ENCODE data around the gene WNK2. TPM values are rescaled to one million over a fixed set of nuclear protein-coding genes. Genes with fewer than 3 reads are reported as not detected.
A peak's percentile ranks its signal among the peaks of the same experiment; 100 is the strongest.

The WNK2 gene
- total RNA-seq, 1 experiment from 2014 or later: not detected

DNA sequence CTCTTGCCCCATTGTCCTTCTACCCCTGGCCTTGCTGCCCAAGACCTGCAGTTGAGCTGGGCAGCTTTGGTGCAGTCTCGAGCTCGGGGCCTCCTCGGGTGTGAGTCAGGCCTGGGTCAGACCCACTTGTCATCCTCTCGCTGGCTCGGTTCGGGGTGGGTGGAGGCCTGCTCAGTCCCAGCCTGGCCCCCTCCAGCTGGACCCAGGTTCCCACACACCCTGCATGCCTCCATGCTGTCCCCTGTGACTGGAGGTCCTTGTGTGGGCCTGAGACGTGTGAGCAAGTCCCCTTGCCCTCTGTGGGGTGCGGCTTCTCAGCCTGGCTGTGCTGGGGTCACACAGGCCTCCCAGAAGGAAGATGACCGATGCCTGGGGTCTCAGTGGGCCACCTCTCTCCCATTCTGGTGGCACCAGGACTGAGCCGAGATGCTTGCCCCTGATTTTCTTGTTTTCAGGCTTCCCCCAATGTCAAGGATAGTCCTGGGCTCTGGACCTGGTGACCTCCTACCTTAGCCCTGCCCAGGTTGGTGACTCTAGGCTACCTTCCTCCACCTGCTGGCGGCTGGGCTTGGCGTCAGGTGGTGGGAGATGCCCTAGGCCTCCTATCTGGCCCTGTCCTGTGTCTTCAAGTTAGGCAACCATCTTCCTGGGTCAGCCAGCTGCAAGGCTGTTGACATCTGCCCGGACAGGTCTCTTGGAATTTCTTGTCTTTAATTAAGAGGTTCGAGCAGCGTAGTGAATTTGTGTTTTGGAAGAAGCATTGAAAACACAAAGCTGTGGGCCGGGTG lies 15.1 kb downstream of the WNK2 start:
- no peak for DNase-seq (ENCODE audit: low spot score)

DNA sequence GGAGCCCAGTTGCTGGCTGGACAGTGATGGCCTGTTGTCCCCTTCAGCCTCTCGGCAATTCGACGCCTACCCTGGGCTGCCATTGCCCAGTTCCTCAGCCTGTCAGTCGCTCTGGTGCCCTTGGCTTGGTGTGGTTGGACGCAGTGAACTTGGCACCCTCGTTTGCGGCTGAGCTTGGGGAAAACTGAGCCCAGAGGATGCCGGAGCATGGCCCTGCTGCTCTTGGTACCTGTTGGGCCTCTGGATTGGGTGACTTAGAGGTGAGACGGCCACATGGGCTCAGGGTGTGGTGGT lies 16.5 kb downstream of the WNK2 start:
- DNase-seq (ENCODE audit: low spot score): no peak

DNA sequence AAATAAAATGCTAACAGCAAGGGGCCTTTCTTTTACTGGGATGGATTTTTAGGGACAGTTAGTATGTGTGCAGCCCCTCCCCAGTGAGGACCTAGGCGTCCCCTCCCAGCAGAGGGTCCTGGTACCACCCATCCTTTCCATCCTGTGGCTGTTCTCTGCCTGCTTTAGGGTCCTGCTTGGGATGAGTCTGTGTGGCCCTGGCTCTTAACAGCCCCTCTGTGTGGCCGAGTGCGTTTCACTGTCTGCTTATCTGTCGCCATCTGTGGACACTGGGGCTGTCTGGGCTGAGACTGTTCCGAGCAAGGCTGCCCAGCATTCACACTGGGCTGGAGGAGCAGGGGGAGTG lies 17.0 kb downstream of the WNK2 start:
- DNase-seq (ENCODE audit: low spot score): no peak

DNA sequence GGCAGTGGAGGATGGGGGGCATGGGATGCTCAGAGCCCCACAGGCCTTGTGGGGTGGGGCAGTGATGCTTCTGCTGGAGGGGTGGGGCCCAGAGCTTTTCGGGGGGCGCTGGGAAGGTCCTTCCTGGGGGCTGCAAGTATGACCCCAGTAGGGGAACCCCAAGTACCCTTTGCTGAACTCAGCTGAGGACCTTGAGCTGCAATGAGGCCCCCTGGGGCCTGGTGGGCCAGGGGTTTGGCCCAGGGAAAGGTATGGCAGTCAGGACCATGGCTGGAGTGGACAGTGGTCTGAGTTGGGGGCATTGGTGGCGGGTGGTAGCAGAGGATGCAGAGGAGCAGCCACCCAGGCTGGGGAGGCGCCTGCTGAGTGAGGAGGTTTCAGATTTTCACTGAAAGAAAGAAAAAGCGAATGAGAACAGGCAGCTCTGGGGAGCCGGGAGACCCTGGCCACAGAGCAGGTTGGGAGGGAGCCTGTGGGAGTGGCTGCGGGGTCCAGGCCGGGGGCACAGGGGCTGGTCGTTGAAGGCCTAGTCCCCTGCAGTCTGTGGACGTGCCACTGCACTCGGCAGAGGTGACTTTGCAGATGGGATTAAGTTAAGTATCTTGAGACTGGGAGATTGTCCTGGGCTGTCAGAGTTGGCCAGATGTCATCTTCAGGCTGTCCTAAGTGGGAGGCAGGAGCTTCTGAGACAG lies 19.2 kb downstream of the WNK2 start:
- DNase-seq (ENCODE audit: low spot score): no peak

DNA sequence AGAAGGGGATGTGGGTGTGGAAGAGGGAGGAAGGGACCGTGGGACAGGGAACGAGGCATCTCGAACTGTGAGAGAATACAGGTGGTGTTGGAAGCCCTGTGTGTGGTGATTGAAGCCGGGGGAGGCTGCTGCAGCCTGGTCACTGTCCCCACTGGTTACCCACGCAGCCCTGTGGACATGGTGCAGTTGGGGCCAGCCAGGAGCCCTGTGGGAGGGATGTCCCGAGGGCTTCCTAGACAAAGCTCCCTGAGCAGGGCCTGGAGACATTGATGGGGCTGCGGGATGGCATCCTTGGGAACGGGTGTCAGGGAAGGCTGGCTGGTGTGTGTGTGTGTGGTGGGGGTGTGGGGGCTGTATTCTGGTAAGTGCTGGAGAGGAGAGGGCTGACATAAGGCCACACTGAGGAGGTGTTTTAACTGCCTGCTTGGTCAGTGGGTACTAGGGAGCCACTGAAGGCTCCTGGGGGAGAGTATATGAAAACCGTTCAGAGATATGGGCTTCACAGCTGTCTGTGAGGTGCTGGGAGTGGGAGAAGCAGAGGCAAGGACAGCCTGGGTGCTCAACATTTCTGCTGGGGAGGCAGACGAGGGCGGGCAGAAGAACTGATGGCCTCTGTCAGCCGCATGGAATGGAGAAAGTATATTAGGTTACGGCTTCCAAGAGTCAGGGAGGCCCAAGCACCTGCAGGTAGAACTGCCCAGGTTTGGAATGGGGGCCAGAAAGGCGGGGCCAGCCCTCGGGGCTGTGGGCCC lies 20.0 kb downstream of the WNK2 start:
- no peak for DNase-seq (ENCODE audit: low spot score)

DNA sequence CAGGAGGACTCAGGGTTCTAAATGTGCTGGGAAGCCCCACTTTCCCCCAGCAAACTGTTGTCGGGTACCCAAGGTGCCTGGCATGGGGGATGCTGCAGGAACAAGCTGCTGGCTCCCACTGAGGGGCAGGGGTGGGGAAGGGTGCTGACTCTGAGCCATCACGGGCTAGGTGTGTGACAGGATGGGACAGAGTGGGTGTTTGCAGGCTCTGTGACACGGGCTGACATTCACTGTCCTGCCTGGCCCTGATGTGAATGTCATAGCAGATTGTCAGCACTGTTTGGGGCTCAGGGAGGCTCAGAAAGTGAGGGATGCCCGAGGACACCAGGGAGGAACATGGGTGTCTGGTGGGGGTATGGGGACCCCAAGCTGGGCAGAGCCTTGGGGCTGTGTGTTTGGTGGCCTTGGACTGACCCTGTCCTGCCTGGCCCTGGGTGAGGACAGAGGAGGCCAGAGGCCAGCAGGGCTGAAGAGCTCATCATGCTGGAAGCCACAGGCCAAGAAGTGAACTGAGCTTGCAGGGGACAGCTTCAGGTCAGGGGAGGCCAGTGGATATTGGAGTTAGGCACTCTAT lies 20.6 kb downstream of the WNK2 start:
- DNase-seq (ENCODE audit: low spot score): no peak

DNA sequence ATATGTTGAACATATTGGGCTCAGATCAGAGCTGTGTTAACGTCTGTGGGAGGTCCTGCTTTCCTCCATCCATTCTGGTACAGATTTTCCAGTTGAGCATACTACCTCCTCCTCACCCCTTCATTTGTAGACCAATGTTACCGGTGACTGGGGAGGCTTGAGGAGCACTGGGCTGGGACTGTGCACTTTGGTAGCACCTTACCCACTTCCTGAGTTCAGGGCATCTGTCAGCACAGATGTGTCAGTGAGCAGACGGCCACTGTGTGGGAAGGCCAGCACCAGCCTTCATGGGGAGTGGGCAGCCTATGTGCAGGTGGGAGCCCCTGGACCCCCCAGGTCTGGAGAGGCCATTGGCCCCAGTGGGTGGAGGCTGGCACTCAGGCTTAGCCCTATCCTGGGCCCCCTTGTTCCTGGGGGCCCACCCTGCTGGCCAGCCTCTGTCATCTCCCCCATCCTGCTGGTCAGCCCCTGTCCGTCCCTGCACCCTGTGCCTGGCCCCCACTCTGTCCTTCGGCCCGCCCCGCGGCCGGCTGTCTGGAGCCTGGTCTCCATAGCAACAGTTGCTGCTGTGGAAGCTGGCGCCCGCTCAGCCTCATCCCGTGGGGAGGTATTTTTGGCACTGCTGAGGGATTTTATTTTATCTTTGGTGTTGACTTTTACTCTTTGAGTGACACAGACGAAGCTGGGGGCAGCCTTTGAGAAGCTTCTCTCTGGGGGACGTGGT lies 21.3 kb downstream of the WNK2 start:
- DNase-seq (ENCODE audit: low spot score): peak; percentile 13

DNA sequence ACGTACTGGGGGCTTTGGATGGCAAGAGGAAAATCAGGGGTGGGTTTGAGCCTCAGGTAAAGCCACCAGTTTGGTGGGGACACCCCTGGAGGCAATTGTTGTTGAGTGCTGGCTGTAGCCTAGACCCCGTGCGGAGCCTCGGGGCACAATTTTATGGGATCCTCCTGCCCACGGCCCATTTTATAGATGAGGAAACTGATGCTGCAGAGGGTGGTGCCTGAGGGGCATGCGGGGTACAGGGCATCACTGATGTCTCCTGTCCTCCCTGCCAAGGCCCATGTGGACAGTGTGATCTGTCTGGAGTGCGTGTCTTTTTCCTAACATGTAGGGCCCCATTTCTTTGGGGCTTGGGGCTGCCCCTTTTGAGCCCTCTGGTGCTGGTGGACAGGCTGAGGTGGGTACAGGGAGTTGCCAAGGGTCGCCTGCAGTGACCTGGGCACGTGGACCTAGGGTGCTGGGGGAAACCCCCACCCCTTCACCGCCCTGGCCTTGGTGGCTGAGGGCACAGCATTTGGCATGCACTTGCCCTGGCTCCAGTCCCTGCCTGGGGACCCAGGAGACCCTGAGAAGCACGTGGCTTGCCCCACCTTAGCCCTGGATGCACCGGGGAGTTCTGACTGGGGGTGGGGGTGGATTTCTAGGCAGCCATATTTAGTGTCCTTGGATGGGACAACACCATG lies 22.1 kb downstream of the WNK2 start:
- no peak for DNase-seq (ENCODE audit: low spot score)

DNA sequence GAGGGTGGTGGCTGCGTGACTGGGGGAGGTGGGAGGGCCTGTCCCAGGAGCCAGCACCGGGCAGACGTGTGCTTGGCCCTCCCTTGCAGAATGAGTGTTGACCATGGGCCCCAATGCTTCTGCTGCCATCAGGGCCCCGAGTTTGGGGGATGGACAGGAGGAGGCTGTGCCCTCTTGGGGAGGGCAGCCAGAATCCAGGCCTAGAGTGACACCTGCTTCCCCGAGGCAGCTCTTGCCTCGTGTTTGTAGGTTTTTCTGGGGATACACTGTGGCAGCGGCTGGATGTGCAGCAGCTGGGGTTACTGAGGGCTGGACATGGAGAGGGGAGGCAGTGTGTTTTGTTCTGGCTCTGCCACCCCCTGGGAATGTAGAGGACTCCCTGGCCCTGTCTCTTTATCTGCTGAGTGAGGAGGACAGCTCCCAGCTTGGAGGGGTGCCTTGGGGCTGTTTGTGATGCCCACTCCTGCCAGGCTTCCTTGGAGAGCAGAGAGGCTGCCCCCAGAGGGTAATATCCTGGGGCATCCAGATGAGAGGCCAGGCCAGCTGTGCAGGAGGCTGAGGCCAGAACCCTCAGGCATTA lies 22.7 kb downstream of the WNK2 start:
- DNase-seq (ENCODE audit: low spot score): no peak

DNA sequence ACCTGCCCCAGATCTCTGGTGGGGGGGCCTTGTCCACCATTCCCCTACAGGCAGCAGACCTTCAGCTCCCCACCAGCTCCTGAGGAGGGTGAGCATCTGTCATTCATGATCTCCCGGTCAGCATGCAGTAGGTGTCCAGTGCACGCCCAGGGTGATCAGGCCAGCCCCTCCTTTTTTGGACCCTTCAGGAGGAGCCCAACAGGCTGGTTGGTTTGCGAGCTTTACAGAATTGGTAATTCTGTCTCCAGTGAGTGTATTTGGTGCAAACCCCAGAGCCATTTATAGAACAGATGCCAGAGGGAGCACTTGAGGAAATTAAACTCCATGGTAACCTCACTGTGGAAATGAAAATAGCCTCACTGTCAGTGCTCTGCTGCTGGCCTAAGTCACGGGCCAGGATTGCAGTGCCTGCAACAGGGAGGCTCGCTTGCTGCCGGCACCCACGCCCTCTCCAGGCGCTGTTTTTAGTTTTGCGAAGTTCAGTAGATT lies 23.4 kb downstream of the WNK2 start:
- DNase-seq (ENCODE audit: low spot score): peak; percentile 18

DNA sequence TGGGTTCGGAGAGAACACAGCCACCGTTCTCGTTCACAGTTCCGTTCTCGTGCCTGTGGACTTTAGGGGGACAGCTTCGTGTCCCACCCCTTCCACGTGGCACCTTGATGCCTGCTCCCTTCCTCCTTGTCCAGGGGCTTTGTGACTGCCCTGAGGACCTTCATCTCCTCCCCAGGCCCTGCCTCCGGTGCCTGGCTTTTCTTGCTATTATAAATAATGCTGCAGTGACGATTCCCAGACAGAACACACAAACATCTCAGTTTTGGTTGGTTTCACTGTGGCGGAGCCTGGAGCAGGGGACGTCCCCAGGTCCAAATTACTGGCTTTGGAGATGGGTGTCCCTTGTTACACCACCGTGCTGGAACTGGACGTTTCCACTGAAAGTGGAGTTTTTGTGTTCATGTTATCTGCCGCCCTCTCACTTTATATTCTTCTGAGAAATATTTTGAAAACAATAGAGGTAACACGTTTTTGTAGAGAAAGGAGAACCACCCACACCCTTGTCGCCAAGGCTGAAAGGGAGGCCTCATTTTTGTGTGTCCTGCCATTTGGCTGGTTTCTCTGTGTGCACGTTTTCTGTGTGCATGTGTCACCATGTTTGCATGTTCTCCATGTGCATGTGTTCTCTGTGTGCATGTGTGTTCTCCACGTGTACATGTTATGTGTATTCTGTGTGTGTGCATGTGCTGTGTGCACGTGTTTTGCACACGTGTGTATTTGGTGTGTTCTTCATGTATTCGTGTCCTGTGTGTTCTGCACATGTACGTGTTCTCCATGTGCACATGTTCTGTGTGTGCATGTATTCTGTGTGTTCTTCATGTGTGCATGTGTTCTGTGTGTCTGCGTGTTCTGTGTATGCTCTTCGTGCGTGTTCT lies 24.2 kb downstream of the WNK2 start:
- DNase-seq (ENCODE audit: low spot score): no peak

DNA sequence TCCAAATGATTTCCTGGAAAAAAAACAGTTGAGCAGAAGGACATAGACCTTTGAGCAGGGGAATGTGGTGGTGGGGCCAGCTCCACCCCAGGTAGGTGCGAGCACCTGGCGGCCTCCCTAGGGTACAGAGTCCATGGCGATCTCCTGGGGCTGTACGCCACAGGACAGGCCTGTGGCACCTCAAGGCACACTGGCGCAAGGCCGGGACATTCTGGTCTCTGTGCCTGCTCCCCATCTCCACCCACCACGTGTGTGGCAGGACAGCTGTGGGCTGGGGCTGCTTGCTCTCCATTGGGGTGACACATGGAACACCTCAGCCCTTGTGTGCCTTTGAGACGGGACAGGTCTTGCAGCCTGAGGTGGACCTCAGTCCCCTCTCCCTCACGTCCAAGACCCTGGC lies 25.2 kb downstream of the WNK2 start:
- no peak for DNase-seq (ENCODE audit: low spot score)

DNA sequence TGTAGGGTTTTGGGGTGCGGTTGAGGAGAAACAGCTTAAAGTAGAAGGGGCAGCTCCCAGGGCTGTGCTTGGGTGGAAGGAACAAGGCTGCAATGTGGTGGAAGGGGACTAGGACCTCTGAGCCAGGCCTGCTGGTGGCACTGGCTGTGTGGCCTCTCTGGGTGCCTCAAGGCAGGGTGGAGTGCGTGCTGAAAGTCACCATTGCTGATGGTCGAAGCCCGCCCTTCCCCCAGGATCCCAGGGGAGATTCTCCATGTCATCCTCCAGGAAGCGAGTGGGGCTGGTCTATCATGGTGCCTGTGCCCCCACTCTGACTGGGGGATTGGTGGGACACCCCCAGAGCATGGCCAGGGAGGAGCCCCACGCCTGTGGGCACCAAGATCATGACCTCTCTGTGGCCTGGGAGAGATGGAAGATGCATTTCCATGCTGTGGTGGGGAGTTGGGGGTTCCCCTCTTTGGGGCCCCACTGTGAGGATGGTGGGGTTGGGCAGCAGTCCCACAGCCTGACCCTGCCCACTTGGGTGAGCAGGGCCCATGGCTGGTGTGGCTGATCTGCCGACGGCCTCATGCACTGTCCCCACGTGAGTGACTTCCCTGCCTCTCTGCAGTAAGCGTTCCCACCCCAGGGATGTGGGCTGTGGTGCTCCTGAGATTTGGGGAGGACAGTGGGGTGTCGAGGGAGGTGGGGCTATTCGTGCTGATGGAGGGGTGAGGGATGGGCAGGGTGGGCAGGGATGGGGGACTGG lies 25.8 kb downstream of the WNK2 start:
- no peak for DNase-seq (ENCODE audit: low spot score)

DNA sequence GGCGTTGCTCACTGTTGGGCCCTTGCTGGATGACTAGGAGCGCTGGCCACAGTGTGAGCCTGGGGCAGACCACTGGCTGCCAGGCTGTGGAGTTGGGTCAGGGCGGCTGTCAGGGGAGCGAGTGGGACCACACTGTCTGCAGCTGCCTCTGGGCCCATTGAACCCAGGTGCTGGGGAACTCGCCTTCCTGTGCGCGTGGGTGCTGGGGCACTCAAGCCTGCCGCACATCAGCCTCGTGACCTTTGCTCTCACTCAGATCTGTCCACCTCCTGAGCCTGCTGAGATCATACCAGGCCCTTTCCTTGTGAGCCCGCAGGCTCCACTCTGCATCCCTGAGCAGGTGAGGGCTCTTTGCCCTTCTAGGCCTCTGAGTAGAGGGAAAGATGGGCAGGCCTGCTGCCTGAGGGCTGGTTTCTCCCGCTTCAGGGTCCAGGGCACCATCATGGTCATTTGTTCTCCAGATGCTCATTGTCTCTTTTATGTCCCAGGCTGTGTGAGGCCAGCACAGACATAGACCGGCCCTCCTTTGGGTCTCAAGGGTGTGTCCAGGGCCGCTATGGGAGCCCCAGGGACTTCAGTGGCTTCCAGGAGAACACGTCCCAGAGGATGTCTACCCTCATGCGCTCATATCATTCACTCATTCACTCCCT lies 26.5 kb downstream of the WNK2 start:
- no peak for DNase-seq (ENCODE audit: low spot score)

DNA sequence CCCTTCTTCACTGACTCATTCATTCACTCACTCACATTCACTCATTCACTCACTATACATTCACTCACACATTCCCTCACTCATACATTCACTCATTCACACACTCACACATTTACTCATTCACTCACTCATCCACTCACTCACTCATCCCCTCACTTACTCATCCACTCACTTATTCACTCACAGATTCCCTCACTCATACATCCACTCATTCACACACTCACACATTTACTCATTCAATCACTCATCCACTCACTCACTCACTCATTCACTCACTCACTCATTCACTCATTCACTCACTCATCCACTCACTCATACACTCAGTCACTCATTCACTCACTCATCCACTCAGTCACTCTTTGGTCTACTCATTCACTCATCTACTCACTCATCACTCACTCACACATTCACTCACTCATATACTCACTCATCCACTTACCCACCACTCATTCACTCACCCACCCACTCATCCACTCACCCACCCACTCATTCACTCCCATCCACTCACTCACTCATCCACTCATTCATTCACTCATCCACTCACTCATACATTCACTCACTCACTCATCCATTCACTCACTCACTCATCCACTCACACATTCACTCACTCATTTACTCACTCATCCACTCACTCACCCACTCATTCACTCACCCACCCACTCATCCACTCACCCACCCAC lies 27.2 kb downstream of the WNK2 start:
- DNase-seq (ENCODE audit: low spot score): no peak

DNA sequence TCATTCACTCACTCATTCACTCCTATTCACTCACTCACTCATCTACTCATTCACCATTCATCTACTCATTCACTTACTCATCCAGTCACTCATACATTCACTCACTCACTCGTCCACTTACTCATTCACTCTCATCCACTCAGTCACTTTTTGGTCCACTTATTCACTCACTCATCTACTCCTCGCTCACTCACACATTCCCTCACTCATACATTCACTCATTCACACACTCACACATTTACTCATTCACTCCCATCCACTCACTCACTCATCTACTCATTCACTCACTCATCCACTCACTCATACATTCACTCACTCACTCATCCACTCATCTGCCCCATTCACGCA lies 27.7 kb downstream of the WNK2 start:
- DNase-seq (ENCODE audit: low spot score): no peak

DNA sequence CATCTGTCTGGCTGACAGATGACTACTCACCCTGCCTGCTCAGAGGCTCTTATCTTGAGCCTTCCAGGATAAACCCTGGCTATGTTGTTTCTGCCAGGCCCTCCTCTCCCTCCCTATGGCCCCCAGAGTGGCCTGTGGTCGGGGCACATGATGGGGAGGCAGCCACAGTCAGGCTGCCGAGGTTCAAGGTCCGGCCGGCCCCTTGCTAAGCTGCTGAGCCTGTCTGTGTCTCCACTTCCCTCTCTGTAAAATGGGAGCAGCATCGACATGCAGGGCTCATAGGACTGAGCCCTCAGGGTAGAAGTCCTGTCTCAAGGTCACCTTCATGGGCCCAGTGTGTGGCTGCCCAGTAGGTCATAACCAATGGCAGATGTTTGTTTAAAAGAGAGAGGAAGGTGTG lies 28.5 kb downstream of the WNK2 start:
- DNase-seq (ENCODE audit: low spot score): no peak

DNA sequence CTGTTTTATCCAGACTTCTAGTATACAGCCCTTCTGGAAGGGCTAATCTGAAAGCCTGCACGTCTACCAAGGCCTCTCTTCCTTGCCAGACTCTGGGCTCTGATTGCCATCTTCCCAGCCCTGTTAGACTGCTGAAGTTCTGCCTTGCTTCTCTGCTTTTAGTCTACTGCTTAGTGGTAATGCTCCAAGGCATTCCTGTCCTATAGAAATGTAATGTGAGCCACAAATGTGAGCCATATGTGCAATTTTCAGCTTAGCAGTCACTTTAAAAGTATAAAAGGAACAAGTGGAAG lies 32.1 kb downstream of the WNK2 start:
- no peak for DNase-seq (ENCODE audit: low spot score)
